Vagina (tissue), 2 donors: Measurements from ENCODE around the gene FADS1.

ENCODE experiments used
- CTCF ChIP-seq, 3 experiments: fragments of 450-650 bp in 2 of 3; fragments of 200-600 bp in 1 of 3; sonication (generic) in 1 of 3; IDR thresholded peaks; one replicate each; pipeline ENCODE4 v1.5.1; 2017 to 2019; ENCODE audit warnings: antibody characterized with exemption in 3 of 3, mild to moderate bottlenecking in 2 of 3, moderate library complexity in 2 of 3
- POLR2A ChIP-seq, 2 donors: fragments of 450-650 bp; IDR thresholded peaks; one replicate each; pipeline ENCODE4 v1.6.1; 2017; ENCODE audit warnings: antibody characterized with exemption in 2 of 2, mild to moderate bottlenecking in 2 of 2, moderate library complexity in 2 of 2
- POLR2AphosphoS5 ChIP-seq, 2 donors: sonication (generic); formaldehyde crosslinking; IDR thresholded peaks; one replicate each; pipeline ENCODE4 v1.9.0; 2017; ENCODE audit warnings: antibody characterized with exemption in 2 of 2, mild to moderate bottlenecking in 2 of 2, low read depth in 1 of 2; ENCODE audit not compliant: insufficient read depth in 1 of 2

GRCh38 chr11:61840371-61840770 lies 23.6 kb upstream of the FADS1 start:
- TF ChIP-seq POLR2AphosphoS5 (IDR thresholded peaks at IDR 0.05; ENCODE audit: insufficient read depth in 1 of 2, low read depth in 1 of 2) (no peak), CTCF (IDR thresholded peaks at IDR 0.05) (no peak), POLR2A (IDR thresholded peaks at IDR 0.05) (no peak)
